ENCODE data around the gene TTLL5.
"Not testable (repeated sequence)": the region's sequence is repeated elsewhere in the genome, so short reads cannot be mapped to it uniquely, and the experiment has no call there.

Gene TTLL5

GRCh38 chr14:75835737-75836136 lies 174.7 kb downstream of the TTLL5 start:
- Mint-ChIP-seq H3K9me3 (peaks cover 16% of the 10 kb centered on the region), H3K36me3 (ENCODE audit: low read depth) (peaks cover 34% of the 10 kb centered on the region), H3K27ac (no peak overlapping the region), H3K4me3 (no peak overlapping the region), H3K27me3 (ENCODE audit: low read depth) (no peaks in the 10 kb centered on the region), H3K4me1 (ENCODE audit: low read depth) (peaks cover 18% of the 10 kb centered on the region)
- DNase-seq (ENCODE audit: low spot score): no peak

GRCh38 chr14:75837151-75837787 lies 176.2 kb downstream of the TTLL5 start:
- no peak overlapping the region for H3K27ac Mint-ChIP-seq
- peaks cover 16% of the 10 kb centered on the region for H3K9me3 Mint-ChIP-seq
- H3K36me3 Mint-ChIP-seq (ENCODE audit: low read depth): peaks cover 34% of the 10 kb centered on the region
- peaks cover 6% of the 10 kb centered on the region for H3K4me1 Mint-ChIP-seq (ENCODE audit: low read depth)
- no peaks in the 10 kb centered on the region for H3K27me3 Mint-ChIP-seq (ENCODE audit: low read depth)
- H3K4me3 Mint-ChIP-seq: no peak overlapping the region
- no peak for DNase-seq (ENCODE audit: low spot score)

DNA sequence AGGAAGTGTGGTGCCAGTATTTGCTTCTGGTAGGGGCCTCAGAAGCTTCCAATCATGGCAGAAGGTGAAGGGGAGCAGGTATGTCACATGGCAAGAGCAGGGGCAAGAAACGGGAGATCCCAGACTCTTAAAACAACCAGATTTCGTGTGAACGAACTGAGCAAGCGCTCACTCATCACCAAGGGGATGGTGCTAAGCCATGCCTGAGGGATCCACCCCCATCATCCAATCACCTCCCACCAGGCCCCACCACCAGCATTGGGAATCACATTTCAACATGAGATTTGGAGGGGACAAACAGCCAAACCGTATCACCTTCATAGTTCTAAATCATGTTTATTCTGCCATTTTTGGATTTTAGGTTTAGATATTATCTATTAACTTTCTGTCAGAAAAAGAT lies 179.9 kb downstream of the TTLL5 start:
- no peaks in the 10 kb centered on the region for H3K27me3 Mint-ChIP-seq (ENCODE audit: low read depth)
- H3K9me3 Mint-ChIP-seq: peaks cover 16% of the 10 kb centered on the region
- H3K27ac Mint-ChIP-seq: no peak overlapping the region
- no peak overlapping the region for H3K4me3 Mint-ChIP-seq
- H3K4me1 Mint-ChIP-seq (ENCODE audit: low read depth): no peaks in the 10 kb centered on the region
- no peak for DNase-seq (ENCODE audit: low spot score)
- peaks cover 25% of the 10 kb centered on the region for H3K36me3 Mint-ChIP-seq (ENCODE audit: low read depth)

DNA sequence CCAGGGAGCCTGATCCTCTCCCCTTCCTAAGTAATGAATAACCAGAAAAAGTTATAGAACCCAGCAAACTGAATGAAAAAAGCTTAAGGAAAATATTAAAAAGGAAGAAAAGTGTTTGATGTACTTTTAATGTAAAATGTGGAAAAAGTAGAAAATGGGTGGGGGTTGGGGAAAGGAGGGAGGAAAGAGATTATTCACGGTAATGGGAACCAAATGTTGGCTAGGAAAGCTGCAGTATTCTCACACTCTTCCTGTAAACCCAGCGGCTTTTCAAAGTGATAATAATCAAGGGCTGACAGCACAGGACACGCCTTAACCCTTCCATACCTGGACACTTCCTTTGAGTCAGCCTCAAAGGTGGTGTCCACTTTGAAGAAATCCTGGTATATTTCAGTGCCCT lies 181.5 kb downstream of the TTLL5 start:
- Mint-ChIP-seq H3K27ac (no peak overlapping the region), H3K9me3 (peaks cover 16% of the 10 kb centered on the region), H3K36me3 (ENCODE audit: low read depth) (peaks cover 20% of the 10 kb centered on the region), H3K4me3 (no peak overlapping the region), H3K27me3 (ENCODE audit: low read depth) (no peaks in the 10 kb centered on the region), H3K4me1 (ENCODE audit: low read depth) (no peaks in the 10 kb centered on the region)
- DNase-seq (ENCODE audit: low spot score): no peak

DNA sequence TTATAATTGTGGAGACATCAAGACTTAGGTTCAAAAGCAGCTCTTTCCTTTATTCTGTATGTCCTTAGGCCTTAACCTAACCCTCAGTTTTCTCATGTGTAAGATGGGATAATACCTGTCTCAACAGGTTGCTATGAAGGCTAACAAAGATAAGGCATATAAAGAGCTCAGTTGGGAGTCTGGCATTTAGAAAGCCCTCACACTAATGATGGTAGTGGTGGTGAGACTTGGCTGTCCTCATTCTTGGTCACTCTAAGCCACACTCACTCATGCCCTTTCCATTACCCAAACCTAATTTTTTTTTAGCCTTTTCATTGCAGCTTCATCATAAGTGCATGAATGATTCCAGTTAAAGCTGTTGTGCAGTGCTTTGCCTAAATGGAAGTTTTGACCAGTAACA lies 183.4 kb downstream of the TTLL5 start:
- no peak for DNase-seq (ENCODE audit: low spot score)
- H3K27me3 Mint-ChIP-seq (ENCODE audit: low read depth): no peaks in the 10 kb centered on the region
- peaks cover 5% of the 10 kb centered on the region for H3K9me3 Mint-ChIP-seq
- H3K4me1 Mint-ChIP-seq (ENCODE audit: low read depth): no peaks in the 10 kb centered on the region
- H3K4me3 Mint-ChIP-seq: no peak overlapping the region
- no peak overlapping the region for H3K27ac Mint-ChIP-seq
- peaks cover 5% of the 10 kb centered on the region for H3K36me3 Mint-ChIP-seq (ENCODE audit: low read depth)

DNA sequence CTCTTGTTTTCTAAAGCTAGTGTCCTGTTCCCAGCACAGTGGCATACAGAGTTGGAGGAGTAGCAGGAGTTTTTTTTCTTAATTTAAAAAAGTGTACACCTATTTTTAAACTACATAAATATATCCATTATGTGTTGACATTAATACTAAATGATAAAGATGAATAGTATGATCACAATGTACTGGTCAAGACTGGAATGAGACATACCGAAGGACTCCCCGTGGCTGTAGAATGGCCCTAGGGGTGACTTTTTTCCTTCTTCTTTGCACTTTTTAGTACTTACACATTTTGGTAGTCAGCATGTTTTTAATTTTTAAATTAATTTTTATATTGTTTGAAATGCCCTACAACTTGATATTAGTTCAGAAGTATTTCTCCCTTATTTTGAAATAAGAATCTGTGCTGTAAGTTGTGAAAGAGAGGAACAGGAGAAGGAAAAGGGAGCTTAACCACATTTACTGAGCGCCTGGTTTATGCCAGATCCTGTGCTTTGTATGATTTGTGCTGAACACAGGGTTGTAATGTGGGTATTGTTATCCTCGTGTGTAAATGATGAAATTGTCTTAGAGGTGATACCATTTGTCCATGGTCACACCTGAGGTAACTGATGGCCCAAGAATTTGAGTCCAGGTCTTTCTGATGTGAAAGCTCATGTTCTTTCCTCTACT lies 184.2 kb downstream of the TTLL5 start:
- no peak overlapping the region for H3K27ac Mint-ChIP-seq
- H3K36me3 Mint-ChIP-seq (ENCODE audit: low read depth): no peaks in the 10 kb centered on the region

GRCh38 chr14:75846694-75847093 lies 185.6 kb downstream of the TTLL5 start:
- not testable (repeated sequence) for H3K27me3 Mint-ChIP-seq (ENCODE audit: low read depth); H3K27ac Mint-ChIP-seq; H3K4me3 Mint-ChIP-seq; H3K9me3 Mint-ChIP-seq; H3K4me1 Mint-ChIP-seq (ENCODE audit: low read depth); DNase-seq (ENCODE audit: low spot score); H3K36me3 Mint-ChIP-seq (ENCODE audit: low read depth)

More for the DNA sequence above, 184.2 kb downstream of the TTLL5 start:
- H3K27me3 Mint-ChIP-seq (ENCODE audit: low read depth): no peaks in the 10 kb centered on the region
- no peaks in the 10 kb centered on the region for H3K9me3 Mint-ChIP-seq
- H3K4me1 Mint-ChIP-seq (ENCODE audit: low read depth): no peaks in the 10 kb centered on the region
- no peak for DNase-seq (ENCODE audit: low spot score)
- no peak overlapping the region for H3K4me3 Mint-ChIP-seq

DNA sequence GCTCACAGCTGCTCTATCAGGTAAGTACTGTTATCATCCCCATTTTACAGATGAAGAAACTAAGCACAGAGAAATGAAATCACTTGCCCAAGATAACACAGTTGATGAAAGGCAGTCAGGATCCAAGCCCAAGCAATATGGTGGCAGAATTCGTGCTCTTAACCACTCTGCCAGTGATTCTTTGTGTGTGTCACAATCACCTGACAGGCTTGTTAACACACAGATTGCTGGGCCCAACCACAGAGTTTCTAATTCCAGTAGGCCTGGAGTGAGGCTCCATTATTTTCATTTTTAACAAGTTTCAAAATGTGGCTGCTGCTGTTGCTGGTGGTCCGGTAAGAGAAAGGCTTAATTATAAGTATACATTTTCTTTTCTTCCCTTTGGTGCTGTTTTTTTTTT lies 186.5 kb downstream of the TTLL5 start:
- Mint-ChIP-seq H3K4me1 (ENCODE audit: low read depth) (no peaks in the 10 kb centered on the region), H3K27ac (no peak overlapping the region), H3K4me3 (no peak overlapping the region), H3K9me3 (no peaks in the 10 kb centered on the region), H3K36me3 (ENCODE audit: low read depth) (no peaks in the 10 kb centered on the region), H3K27me3 (ENCODE audit: low read depth) (no peaks in the 10 kb centered on the region)
- no peak for DNase-seq (ENCODE audit: low spot score)

DNA sequence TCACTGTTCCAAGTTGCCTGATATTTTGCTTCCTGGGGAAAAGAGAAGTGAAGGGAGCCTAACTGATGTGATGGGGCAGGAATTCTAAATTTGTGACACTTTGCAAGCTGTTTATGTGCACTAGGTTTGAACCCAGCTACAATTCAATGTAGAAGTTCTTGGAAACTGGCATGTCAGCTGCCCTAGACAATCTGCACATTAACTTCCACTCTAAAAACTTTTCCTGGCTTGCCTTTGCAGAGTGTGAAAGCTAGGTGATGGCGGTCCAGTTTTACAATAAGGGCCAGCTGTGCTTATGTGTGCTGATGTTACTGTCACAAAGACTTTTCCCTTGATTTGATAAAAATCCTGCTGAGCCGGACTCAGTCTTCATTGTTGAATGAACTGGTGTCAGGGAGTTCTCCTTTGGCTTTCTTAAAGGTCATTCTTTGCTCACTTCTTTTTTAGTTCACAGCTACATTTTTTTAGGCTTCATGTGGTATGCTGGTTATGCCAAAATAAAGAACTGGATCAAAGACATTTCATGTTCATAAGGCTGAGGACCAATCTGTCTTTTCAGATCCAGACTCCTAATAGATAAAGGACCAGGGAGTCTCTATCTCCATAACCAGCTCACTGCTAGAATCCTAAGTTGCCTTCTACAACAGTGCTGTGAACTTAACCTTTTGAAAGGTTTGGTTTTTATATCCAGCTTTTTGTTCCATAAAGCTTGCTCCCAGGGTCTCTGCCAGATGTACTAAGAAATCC lies 187.3 kb downstream of the TTLL5 start:
- no peak overlapping the region for H3K27ac Mint-ChIP-seq
- no peaks in the 10 kb centered on the region for H3K4me1 Mint-ChIP-seq (ENCODE audit: low read depth)
- H3K27me3 Mint-ChIP-seq (ENCODE audit: low read depth): no peaks in the 10 kb centered on the region

GRCh38 chr14:75849300-75849895 lies 188.4 kb downstream of the TTLL5 start:
- H3K27me3 Mint-ChIP-seq (ENCODE audit: low read depth): no peaks in the 10 kb centered on the region
- no peak overlapping the region for H3K27ac Mint-ChIP-seq
- H3K36me3 Mint-ChIP-seq (ENCODE audit: low read depth): no peaks in the 10 kb centered on the region
- no peak for DNase-seq (ENCODE audit: low spot score)
- H3K4me1 Mint-ChIP-seq (ENCODE audit: low read depth): no peaks in the 10 kb centered on the region
- no peaks in the 10 kb centered on the region for H3K9me3 Mint-ChIP-seq
- H3K4me3 Mint-ChIP-seq: no peak overlapping the region

More for the DNA sequence above, 187.3 kb downstream of the TTLL5 start:
- Mint-ChIP-seq H3K36me3 (ENCODE audit: low read depth) (no peaks in the 10 kb centered on the region), H3K9me3 (no peaks in the 10 kb centered on the region), H3K4me3 (no peak overlapping the region)
- DNase-seq (ENCODE audit: low spot score): no peak

- Mint-ChIP-seq H3K36me3 (ENCODE audit: low read depth) (no peaks in the 10 kb centered on the region), H3K4me1 (ENCODE audit: low read depth) (no peaks in the 10 kb centered on the region), H3K9me3 (no peaks in the 10 kb centered on the region), H3K27me3 (ENCODE audit: low read depth) (no peaks in the 10 kb centered on the region), H3K4me3 (no peak overlapping the region), H3K27ac (no peak overlapping the region)
- DNase-seq (ENCODE audit: low spot score): no peak
Measured at GRCh38 chr14:75851574-75851866, 190.5 kb downstream of the TTLL5 start.

DNA sequence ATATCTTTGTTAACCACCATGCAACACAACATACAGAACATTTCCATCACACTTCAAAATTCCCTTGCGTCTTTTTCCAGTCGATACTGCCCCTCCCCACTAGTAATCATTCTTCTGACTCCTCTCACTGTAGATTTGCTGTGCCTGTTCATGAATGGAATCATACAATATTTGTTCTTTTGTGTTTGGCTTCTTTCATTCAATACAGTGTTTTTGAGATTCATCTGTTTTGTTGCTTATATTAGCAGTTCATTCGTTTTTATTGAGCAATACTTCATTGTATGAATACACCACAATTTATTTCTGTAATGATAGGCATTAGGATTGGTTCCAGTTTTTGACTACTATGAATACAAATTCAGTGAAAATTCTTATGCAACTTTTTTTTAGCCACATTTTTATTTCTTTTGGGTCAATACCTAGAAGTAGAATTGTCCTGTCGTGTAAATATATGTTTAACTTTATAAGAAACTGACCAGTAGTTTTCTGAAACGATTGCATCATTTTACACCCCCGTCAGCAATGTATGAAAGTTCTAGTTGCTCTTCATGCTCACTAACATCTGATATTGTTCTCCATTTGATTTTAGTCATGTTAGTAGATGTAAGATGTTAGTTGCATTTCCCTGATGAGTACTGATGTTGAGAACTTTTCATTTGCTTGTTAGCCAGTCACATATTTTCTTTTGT lies 193.2 kb downstream of the TTLL5 start:
- no peak overlapping the region for H3K27ac Mint-ChIP-seq
- H3K4me1 Mint-ChIP-seq (ENCODE audit: low read depth): no peaks in the 10 kb centered on the region
- no peak overlapping the region for H3K4me3 Mint-ChIP-seq
- DNase-seq (ENCODE audit: low spot score): no peak
- no peaks in the 10 kb centered on the region for H3K36me3 Mint-ChIP-seq (ENCODE audit: low read depth)
- H3K27me3 Mint-ChIP-seq (ENCODE audit: low read depth): no peaks in the 10 kb centered on the region
- no peaks in the 10 kb centered on the region for H3K9me3 Mint-ChIP-seq

- no peaks in the 10 kb centered on the region for H3K36me3 Mint-ChIP-seq (ENCODE audit: low read depth)
- H3K9me3 Mint-ChIP-seq: no peaks in the 10 kb centered on the region
- H3K27ac Mint-ChIP-seq: no peak overlapping the region
- peaks cover 4% of the 10 kb centered on the region for H3K4me1 Mint-ChIP-seq (ENCODE audit: low read depth)
- H3K27me3 Mint-ChIP-seq (ENCODE audit: low read depth): no peaks in the 10 kb centered on the region
- no peak for DNase-seq (ENCODE audit: low spot score)
- no peak overlapping the region for H3K4me3 Mint-ChIP-seq
Measured at GRCh38 chr14:75857199-75857598, 196.2 kb downstream of the TTLL5 start.

DNA sequence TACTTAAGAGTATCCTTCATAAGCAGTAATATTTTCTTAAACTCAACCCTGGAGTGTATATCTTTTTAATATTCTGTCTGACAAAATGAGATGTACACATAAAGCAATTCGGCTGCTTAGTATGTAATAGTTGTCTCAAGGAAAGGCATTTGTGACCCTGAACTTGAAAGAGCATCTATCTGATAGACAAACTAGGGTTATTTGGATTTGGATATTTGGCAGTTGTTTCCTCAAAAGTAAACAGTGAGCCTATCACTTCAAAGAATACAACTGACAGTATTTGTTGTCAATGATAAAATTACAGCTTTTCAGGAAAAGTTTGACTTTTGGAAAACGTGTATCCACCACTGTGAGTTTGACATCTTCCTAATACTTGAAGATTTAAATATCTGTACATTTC lies 197.3 kb downstream of the TTLL5 start:
- H3K4me3 Mint-ChIP-seq: no peak overlapping the region

More for the DNA sequence above, 197.3 kb downstream of the TTLL5 start:
- Mint-ChIP-seq H3K4me1 (ENCODE audit: low read depth) (peaks cover 4% of the 10 kb centered on the region), H3K36me3 (ENCODE audit: low read depth) (no peaks in the 10 kb centered on the region), H3K27me3 (ENCODE audit: low read depth) (no peaks in the 10 kb centered on the region), H3K27ac (no peak overlapping the region), H3K9me3 (no peaks in the 10 kb centered on the region)
- no peak for DNase-seq (ENCODE audit: low spot score)

All from T-helper 2 cell treated with Interferon-gamma antibody and Interleukin-4, amounts not matched to agents 5 μg/mL and 100 μg/mL, for 36 hours (primary cell).